Measurements from ENCODE around the gene MTR.

Gene MTR

DNA sequence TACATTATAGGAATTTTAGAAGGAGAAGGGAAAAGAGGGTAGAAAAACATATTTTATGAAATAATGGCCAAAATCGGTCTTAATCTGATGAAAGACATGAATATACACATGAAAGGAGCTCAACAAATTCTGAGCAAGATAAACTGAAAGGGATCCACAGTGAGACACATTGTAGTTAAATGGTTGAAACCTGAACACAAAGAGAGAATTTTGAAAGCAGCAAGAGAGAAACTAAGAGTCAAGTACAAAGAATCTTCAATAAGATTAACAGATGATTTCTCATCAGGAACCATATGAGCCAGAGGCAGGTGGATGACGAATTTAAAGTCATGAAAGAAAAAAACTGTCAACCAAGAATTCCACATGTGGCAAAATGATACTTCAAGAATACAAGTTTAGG lies 15.8 kb upstream of the MTR start:
- no peak for DNase-seq (ENCODE audit: low read depth)

DNA sequence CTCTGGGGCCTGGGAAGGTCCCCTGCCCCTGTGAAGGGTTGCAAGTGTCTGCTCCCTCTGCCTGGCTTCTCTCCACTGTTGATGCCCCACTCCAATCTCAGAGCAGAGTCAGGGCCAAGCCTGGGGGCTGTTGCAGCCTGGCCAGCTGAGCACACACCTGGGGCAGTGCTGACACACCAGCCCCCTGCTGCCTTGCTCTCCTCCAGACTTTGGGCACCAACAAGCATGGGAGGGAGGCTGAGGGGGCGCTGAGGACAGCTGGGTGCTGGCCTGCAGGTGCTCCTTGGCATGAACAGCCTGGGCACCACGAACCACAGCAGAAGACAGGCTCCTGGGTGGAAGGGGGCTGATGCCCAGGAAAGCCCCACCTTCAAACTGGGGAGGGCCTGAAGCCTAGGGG lies 9.6 kb upstream of the MTR start:
- no peak for DNase-seq (ENCODE audit: low read depth)

- no peak for DNase-seq (ENCODE audit: low read depth)
Measured at GRCh38 chr1:236786453-236786852, 8.6 kb upstream of the MTR start.

- no peak for DNase-seq (ENCODE audit: low read depth)
Measured at GRCh38 chr1:236794585-236795034, 482 bp upstream of the MTR start.

DNA sequence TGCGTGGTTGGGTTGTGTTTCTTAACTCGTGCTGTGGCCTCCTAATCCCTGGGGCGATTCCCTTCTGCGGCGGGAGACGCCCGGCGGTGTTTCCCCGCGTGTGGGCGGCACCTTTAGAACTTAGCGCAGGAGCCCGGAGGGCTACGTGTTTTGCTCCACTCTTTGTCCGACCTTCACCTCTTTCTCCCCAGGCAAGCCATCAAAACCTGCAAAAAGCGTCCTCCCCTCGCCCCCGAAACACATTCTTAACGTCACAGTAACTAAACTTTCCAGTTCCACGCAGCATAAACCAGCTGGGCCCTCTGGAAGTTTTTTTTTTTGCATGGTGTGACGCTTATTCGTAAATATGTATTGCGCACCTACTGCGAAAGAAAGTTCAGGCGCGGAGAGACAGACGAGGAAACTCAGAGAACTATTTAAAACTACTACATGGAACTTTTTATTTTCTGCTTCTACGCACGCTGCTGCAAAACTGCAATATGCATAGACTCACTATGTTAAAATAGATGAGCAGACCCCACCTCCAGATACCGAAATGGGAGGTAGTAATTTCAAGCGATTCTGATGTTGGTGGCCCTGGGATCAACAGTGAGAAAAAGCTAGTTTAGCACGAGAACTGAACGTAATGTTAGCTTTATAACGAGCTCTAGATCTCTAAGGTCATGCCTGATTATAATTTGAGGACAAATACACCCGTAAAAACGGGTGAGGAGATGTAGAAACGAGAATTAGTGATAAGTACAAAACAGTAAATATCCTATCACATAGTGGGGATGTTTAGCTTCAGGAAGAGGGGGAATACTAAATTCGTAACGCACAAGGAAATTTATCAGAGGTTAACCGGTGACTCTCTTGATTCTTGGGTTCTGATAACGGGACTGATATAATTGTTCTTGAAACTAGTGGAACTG lies 920 bp downstream of the MTR start:
- peak; percentile 53 for DNase-seq (ENCODE audit: low read depth)

DNA sequence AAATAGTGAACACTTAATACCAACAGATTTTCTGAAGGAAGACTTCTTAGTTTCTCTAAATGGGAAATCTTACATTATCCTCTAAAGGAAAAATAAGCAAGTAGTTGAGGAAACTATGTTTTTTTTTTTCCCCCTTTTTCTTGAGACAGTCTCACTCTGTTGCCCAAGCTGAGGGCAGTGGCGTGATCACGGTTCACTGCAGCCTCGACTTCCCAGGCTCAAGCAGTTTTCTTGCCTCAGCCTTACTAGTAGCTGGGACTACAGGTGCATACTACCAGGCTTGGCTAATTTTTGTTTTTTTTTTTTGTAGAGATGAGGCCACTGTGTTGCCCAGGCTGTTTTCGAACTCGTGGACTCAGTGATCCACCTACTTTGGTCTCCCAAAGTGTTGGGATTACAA lies 3.9 kb downstream of the MTR start:
- DNase-seq (ENCODE audit: low read depth), result no peak

- no peak for DNase-seq (ENCODE audit: low read depth)
Measured at GRCh38 chr1:236800002-236800620, 5.0 kb downstream of the MTR start.

DNA sequence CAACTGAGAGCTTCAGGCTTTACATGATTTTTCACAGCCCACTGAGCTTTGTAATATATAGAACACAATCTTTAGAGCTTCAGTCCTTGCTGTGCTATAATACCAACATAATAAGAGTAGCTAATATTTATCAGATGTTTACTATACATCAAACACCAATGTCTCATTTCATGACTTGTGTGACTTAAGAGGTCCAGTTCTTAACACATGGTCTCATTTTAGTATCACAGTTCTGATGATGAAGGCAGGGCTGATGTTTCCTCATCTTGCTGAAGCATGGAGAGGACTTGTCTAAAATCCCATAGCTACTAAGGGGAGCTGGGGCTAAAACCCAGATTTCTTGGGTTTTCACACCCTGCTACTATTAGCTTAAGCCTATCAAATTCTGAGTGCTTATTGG lies 5.5 kb downstream of the MTR start:
- DNase-seq (ENCODE audit: low read depth), result no peak

DNA sequence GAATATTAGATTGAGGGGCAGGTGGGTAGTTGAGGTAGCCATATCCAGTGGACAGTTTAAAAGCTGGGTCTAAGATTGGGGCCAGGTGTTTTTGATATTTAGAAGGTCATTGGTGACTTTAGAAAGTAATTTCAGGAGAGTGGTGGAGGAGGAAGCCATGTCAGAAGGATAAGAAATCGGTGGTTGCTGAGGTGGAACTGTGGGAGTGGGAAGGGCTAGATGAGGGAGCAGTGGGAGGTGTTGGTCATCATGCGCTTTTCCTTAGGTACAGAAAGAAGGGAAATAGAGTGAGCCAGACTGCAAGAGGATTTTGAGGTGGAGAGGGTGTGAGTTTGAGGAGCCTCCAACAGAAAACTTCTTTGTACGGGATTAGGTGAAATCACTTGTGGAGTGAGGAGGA lies 7.2 kb downstream of the MTR start:
- DNase-seq (ENCODE audit: low read depth), result no peak

DNA sequence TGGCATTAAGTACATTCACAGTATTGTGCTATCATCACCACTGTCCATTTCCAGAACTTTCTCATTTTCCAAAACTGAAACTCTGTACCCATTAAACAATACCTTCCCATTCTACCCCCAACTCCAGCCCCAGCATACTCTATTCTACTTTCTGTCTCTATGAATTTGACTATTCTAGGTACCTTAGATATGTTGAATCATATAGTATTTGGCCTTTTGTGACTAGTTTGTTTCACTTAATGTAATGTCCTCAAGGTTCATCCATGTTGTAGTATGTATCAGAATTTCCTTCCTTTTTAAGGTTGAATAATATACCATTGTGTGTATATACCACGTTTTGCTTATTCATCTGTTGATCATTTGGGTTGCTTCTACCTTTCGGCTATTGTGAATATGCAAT lies 11.5 kb downstream of the MTR start:
- no peak for DNase-seq (ENCODE audit: low read depth)

DNA sequence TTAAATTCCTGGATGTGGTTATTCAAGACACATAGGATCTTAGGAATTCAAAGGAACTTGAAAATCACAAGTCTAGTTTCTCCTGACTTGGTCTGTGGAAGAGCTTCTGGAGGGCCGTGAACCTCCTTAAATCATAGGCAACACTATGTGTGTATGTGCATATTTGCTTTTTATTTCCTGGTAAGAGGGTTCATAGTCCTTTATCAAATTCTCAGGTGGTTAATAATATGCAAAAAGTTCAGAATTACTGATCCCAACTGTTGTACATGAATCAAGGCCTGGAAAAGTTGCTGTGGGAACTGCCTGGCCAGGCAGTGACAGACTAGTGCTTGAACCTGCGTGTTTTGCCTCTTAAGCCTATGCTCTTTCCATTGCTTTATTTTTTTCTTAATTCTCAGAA lies 12.9 kb downstream of the MTR start:
- DNase-seq (ENCODE audit: low read depth), result peak; percentile 18

DNA sequence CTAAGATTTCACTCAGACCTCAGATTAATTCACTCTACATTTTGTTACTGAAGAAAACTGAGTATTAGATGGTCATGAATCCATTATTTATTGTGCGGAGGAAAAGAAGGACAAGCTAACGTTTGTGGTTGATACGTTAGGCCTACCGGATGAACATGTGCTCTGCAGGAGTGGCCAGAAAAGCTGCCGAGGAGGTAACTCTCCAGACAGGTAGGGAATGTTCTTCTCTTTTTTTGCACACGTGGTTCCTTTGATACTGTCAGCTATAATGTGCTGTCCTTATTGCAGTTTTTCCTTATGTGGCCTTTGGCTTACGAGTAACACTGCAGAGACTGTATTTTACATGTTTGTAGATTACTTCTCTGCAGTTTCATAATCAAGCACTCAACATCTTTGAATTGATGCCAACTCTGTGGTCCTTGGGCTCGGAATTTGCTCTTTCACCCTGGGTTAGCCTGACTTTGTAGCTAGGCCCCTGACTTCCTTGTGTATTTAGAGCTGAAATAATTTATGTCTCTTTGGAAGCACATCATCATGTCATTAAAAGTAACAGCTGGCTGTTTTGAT lies 13.6 kb downstream of the MTR start:
- DNase-seq (ENCODE audit: low read depth), result peak; percentile 46

DNA sequence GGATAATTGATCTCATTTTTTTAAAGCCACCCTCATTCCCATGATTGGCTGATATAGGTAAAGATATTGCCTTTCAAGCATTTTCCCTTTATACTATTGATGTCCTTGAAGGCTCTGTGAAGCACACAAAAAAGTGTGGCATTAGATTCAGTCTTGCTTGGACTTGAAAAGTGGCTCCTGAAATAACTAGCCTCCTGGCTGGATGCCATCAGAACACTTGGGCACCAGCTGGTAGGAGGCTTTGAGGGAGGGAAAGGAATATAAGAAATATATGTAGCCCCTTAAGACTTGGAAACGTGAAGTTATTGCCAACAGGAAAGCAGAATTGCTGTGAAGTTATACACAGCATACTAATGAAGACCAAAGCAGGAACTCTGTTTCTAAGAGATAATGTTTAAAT lies 14.1 kb downstream of the MTR start:
- no peak for DNase-seq (ENCODE audit: low read depth)

GRCh38 chr1:236810018-236810417 lies 14.9 kb downstream of the MTR start:
- DNase-seq (ENCODE audit: low read depth), result peak; percentile 3

DNA sequence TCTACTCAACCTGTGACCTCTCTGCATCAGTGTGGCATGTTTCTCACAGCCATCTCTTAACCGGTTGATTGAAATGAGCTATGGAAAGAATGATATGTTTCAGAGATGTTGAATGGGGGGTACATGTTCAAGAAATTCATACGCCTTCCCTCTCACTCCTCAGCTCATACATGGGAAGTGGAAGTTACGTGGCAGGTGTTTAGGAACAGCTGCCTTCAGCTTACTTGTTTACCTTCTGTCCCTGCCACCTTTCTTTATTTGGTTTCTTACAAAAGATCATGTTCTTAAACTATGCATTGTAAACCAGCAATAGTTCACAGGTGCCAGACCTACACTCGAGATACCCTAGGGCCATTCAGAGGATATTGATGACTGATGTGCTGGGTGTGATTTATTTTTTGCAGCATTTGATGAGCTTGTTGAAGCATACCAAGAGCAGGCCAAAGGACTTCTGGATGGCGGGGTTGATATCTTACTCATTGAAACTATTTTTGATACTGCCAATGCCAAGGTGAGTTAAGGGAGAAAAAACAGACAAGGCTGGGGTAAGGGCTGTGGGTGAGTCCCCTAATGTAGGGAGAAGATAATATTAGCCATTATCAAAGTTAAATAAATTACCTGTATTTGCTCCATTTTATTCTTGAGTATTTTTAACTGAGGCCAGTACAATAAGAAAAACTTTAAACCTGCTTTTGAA lies 17.4 kb downstream of the MTR start:
- no peak for DNase-seq (ENCODE audit: low read depth)

- DNase-seq (ENCODE audit: low read depth), result no peak
Measured at GRCh38 chr1:236815941-236816340, 20.8 kb downstream of the MTR start.

DNA sequence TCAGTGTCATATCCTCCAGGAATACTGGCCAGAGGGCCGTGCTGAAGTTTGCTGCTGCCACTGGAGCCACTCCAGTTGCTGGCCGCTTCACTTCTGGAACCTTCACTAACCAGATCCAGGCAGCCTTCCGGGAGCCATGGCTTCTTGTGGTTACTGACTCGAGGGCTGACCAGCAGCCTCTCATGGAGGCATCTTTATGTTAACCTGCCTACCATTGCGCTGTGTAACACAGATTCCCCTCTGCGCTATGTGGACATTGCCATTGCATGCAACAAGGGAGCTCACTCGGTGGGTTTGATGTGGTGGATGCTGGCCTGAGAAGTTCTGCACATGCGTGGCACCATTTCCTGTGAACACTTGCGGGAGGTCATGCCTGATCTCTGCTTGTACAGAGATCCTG lies 24.8 kb downstream of the MTR start:
- DNase-seq (ENCODE audit: low read depth), result no peak

- no peak for DNase-seq (ENCODE audit: low read depth)
Measured at GRCh38 chr1:236821091-236821627, 26.1 kb downstream of the MTR start.

GRCh38 chr1:236823559-236823958 lies 28.5 kb downstream of the MTR start:
- DNase-seq (ENCODE audit: low read depth), result no peak

DNA sequence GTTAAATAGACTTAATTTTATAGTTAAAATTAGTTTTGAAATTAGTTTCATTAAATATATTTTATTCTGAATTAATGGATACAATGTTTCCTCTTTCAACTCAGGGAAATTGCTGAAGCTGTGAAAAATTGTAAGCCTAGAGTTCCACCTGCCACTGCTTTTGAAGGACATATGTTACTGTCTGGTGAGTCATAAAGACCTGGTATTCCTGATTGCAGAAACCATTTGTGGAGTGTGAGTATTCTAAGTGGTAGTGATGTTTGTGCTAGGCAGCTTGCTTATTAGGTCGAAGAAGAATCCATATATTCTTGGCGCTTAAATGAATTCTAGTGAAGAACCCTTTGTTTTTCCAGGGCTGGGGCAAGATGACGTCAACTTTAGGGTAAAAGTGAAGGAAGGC lies 34.0 kb downstream of the MTR start:
- DNase-seq (ENCODE audit: low read depth), result no peak

DNA sequence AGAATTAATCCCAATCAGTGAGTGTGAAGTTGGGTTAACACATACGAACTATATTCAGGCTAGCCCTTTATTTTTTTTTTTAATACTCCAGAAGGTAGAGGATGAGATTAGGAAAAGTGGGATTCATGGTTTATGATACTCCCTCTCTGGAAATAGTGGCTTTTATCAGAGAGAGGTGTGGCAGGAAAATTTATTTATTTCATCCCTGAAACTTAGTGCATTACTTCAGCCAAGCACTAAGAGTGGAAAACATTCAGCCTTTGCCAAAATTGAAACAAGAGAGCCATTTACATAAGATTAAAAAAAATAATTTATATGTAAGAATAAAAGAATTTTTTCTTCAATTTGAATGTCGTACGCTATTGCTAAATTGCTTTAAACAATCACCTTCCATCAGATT lies 35.0 kb downstream of the MTR start:
- DNase-seq (ENCODE audit: low read depth), result no peak

- DNase-seq (ENCODE audit: low read depth), result no peak
Measured at GRCh38 chr1:236830560-236830959, 35.5 kb downstream of the MTR start.
